Erythroblast (primary cell): Measurements from ENCODE around the gene TGFBR3L.

Source experiments
- GATA1 ChIP-seq: IDR thresholded peaks from 2 replicates; pipeline ENCODE4 v1.6.1; 2011; ENCODE audit warnings: low read depth, mild to moderate bottlenecking, control low read depth, low read length, moderate library complexity
- POLR2A ChIP-seq: IDR thresholded peaks from 2 replicates; pipeline ENCODE4 v1.6.1; 2011; ENCODE audit warnings: mild to moderate bottlenecking, low read length

- TF ChIP-seq POLR2A: no peak
- no peak for TF ChIP-seq GATA1
Observed at GRCh38 chr19:7916103-7916954, 1.7 kb downstream of the TGFBR3L start.
